H9 (cell line): ENCODE data around the gene PPIF. TPM values are rescaled to one million over a fixed set of nuclear protein-coding genes. Genes with fewer than 3 reads are reported as not detected.

ENCODE experiments used
- DNase-seq: peaks from one replicate; pipeline ENCODE4 v3.0.0-alpha.2; 2017
- H2AFZ ChIP-seq: one replicate; pipeline ENCODE4 v1.6.1; 2013; ENCODE audit warnings: mild to moderate bottlenecking, low read length, control low read depth, moderate library complexity
- H2AK5ac ChIP-seq: 2 replicates; pipeline ENCODE4 v1.6.1; 2013; ENCODE audit warnings: low read length, control low read depth, mixed read lengths; ENCODE audit not compliant: insufficient read length
- H2BK120ac ChIP-seq: one replicate; pipeline ENCODE4 v1.6.1; 2013; ENCODE audit warnings: low read depth, mild to moderate bottlenecking, low read length, control low read depth, inconsistent platforms; ENCODE audit not compliant: poor library complexity, severe bottlenecking
- H2BK12ac ChIP-seq: 2 replicates; pipeline ENCODE4 v1.6.1; 2013; ENCODE audit warnings: low read length, control low read depth, mixed read lengths, low read depth; ENCODE audit not compliant: insufficient read length
- H2BK15ac ChIP-seq: 2 replicates; pipeline ENCODE4 v1.6.1; 2013; ENCODE audit warnings: low read depth, low read length, control low read depth
- H2BK20ac ChIP-seq: one replicate; pipeline ENCODE4 v1.6.1; 2013; ENCODE audit warnings: low read depth, mild to moderate bottlenecking, low read length, control low read depth, inconsistent platforms; ENCODE audit not compliant: poor library complexity, severe bottlenecking
- H2BK5ac ChIP-seq: 2 replicates; pipeline ENCODE4 v1.6.1; 2013; ENCODE audit warnings: low read length, control low read depth, mixed read lengths; ENCODE audit not compliant: insufficient read length
- H3K14ac ChIP-seq: 2 replicates; pipeline ENCODE4 v1.6.1; 2013; ENCODE audit warnings: low read length, control low read depth; ENCODE audit not compliant: insufficient read depth
- H3K18ac ChIP-seq: 2 replicates; pipeline ENCODE4 v1.6.1; 2013; ENCODE audit warnings: low read depth, mild to moderate bottlenecking, mixed read lengths, low read length, control low read depth; ENCODE audit not compliant: insufficient read length
- H3K23ac ChIP-seq: 2 replicates; pipeline ENCODE4 v1.6.1; 2013; ENCODE audit warnings: low read length, control low read depth, mixed read lengths, low read depth; ENCODE audit not compliant: insufficient read length
- H3K23me2 ChIP-seq: 2 replicates; pipeline ENCODE4 v1.6.1; 2013; ENCODE audit warnings: low read depth, mild to moderate bottlenecking, mixed read lengths, low read length, control low read depth; ENCODE audit not compliant: insufficient read length, poor library complexity, severe bottlenecking
- H3K27ac ChIP-seq: 2 replicates; pipeline ENCODE4 v1.5.1; 2013; ENCODE audit warnings: low read length, control low read depth, mixed read lengths, low read depth; ENCODE audit not compliant: insufficient read length
- H3K27me3 ChIP-seq: 2 replicates; pipeline ENCODE4 v1.6.1; 2013; ENCODE audit warnings: low read length, control low read depth, inconsistent platforms; ENCODE audit not compliant: insufficient read depth
- H3K4ac ChIP-seq: 2 replicates; pipeline ENCODE4 v1.6.1; 2013; ENCODE audit warnings: low read depth, mild to moderate bottlenecking, control low read depth, inconsistent platforms, low read length, moderate library complexity
- H3K4me1 ChIP-seq: 2 replicates; pipeline ENCODE4 v1.6.1; 2013; ENCODE audit warnings: low read length, control low read depth, inconsistent platforms; ENCODE audit not compliant: insufficient read depth
- H3K4me2 ChIP-seq: 2 replicates; pipeline ENCODE4 v1.6.1; 2013; ENCODE audit warnings: low read length, control low read depth, mixed read lengths; ENCODE audit not compliant: insufficient read length, insufficient read depth
- H3K56ac ChIP-seq: 2 replicates; pipeline ENCODE4 v1.6.1; 2013; ENCODE audit warnings: low read depth, mild to moderate bottlenecking, mixed read lengths, low read length, control low read depth; ENCODE audit not compliant: insufficient read length
- H3K79me1 ChIP-seq: 2 replicates; pipeline ENCODE4 v1.6.1; 2013; ENCODE audit warnings: low read depth, mild to moderate bottlenecking, moderate library complexity, low read length, control low read depth, inconsistent platforms; ENCODE audit not compliant: insufficient read depth, poor library complexity, severe bottlenecking
- H3K79me2 ChIP-seq: 2 replicates; pipeline ENCODE4 v1.6.1; 2013; ENCODE audit warnings: low read length, control low read depth, inconsistent platforms; ENCODE audit not compliant: insufficient read depth
- H3K9ac ChIP-seq: 2 replicates; pipeline ENCODE4 v1.6.1; 2013; ENCODE audit warnings: low read length, control low read depth, mixed read lengths; ENCODE audit not compliant: insufficient read length; ENCODE audit errors: extremely low read depth
- H3K9me3 ChIP-seq: one replicate; pipeline ENCODE4 v1.6.1; 2013; ENCODE audit warnings: low read depth, low read length, inconsistent platforms; ENCODE audit not compliant: control insufficient read depth
- H3T11ph ChIP-seq: one replicate; pipeline ENCODE4 v1.6.1; 2013; ENCODE audit warnings: mild to moderate bottlenecking, low read length, control low read depth, inconsistent platforms
- H4K20me1 ChIP-seq: one replicate; pipeline ENCODE4 v1.6.1; 2013; ENCODE audit not compliant: control insufficient read depth, insufficient read length, insufficient read depth
- H4K5ac ChIP-seq: 2 replicates; pipeline ENCODE4 v1.6.1; 2013; ENCODE audit warnings: low read depth, mild to moderate bottlenecking, mixed read lengths, low read length, control low read depth; ENCODE audit not compliant: insufficient read length
- H4K8ac ChIP-seq: replicated peaks from 2 replicates; pipeline ENCODE4 v1.6.1; 2013; ENCODE audit warnings: low read length, control low read depth, mixed read lengths, low read depth; ENCODE audit not compliant: insufficient read length
- H4K91ac ChIP-seq: 2 replicates; pipeline ENCODE4 v1.6.1; 2013; ENCODE audit warnings: low read depth, mild to moderate bottlenecking, moderate library complexity, mixed read lengths, low read length, control low read depth; ENCODE audit not compliant: insufficient read length
- H3K27ac Mint-ChIP-seq, 3 experiments: 2 replicates in 2 of 3; 3 replicates in 1 of 3; pipeline ENCODE4 v1.8.0; 2020 to 2021; ENCODE audit warnings: mixed read lengths in 3 of 3, mild to moderate bottlenecking in 1 of 3, moderate library complexity in 1 of 3
- H3K27me3 Mint-ChIP-seq: 2 replicates; pipeline ENCODE4 v1.8.0; 2021; ENCODE audit warnings: low read depth, mild to moderate bottlenecking, moderate library complexity, mixed read lengths
- H3K36me3 Mint-ChIP-seq, 3 experiments: 2 replicates in 2 of 3; 3 replicates in 1 of 3; pipeline ENCODE4 v1.8.0; 2020 to 2021; ENCODE audit warnings: low read depth in 3 of 3, mixed read lengths in 3 of 3; ENCODE audit not compliant: insufficient read depth in 1 of 3
- H3K4me1 Mint-ChIP-seq, 2 experiments: 2 replicates each; pipeline ENCODE4 v1.8.0; 2020; ENCODE audit warnings: mixed read lengths in 2 of 2
- H3K4me3 Mint-ChIP-seq, 2 experiments: 2 replicates in 1 of 2; 3 replicates in 1 of 2; pipeline ENCODE4 v1.8.0; 2020 to 2021; ENCODE audit warnings: mild to moderate bottlenecking in 2 of 2, mixed read lengths in 2 of 2, moderate library complexity in 1 of 2
- H3K9me3 Mint-ChIP-seq, 2 experiments: 2 replicates in 1 of 2; 3 replicates in 1 of 2; pipeline ENCODE4 v1.8.0; 2020; ENCODE audit warnings: mild to moderate bottlenecking in 2 of 2, mixed read lengths in 2 of 2, moderate library complexity in 1 of 2
- CTCF ChIP-seq: fragments of 200-600 bp; sonication (generic); conservative IDR thresholded peaks from 3 replicates; pipeline ENCODE4 v1.8.0; 2021; ENCODE audit warnings: antibody characterized with exemption, mild to moderate bottlenecking
- WGBS: extraction: QIAGEN DNeasy Blood & Tissue Kit; methylation state at CpG from one replicate; pipeline ENCODE4 v1.1.7; 2013; ENCODE audit warnings: missing lambda C conversion rate, low lambda C conversion rate, mixed read lengths; ENCODE audit not compliant: insufficient read length; ENCODE audit errors: extremely low coverage; 5-methylcytosine and 5-hydroxymethylcytosine counted together
- total RNA-seq: library from RNA; stranded (reverse); gene quantifications from 2 replicates; pipeline ENCODE4 v1.2.1, GENCODE V29; 2021

PPIF gene
- total RNA-seq, 1 experiment from 2014 or later: 79.7 TPM

DNA sequence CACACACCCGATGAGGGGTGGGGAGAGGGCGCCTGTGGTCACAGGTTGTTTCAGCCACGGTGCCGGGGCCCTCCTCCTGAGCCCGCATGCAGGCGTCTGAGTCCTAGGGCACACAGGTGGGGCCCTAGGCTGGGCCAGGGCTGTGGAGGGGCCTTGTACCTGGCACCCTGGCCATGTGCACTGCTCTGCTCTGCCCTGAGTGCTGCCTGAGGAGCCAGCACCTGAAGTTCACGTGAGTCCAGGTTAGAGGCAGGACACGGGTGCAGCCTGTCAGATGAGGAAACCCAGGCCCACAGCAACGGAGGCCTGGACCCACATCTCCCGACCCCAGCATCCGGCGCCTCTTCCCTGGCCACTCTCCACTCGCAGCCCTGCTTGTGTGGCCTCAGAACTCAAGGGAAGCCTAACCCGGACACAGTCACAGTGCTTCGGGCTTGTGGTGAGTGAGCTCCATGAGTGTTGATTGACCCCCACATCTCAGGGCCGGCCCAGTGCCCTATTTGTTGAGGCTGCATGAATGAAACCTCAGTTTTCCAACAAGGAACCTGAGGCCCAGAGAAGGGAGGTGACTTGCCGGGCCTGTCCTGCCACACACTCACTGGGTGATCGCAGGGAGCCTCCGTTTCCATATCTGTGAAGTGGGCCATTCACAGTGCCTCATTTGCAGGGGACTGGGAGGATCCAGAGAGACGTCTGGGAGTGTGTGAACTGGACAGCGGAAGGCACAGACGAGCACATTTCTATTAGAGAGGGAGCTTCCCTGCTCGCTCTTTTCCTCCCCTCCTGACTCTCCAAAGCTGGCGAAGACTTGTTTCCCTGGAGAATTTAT lies 39.6 kb downstream of the PPIF start:
- Histone ChIP-seq H2BK120ac (no peak overlapping the region), H3K18ac (no peak overlapping the region), H3K4me1 (no peaks in the 10 kb centered on the region), H3K4ac (no peak overlapping the region), H4K20me1 (no peaks in the 10 kb centered on the region), H2BK12ac (no peak overlapping the region), H3K9me3 (no peaks in the 10 kb centered on the region), H3K4me2 (no peak overlapping the region), H3K27ac (no peak overlapping the region), H3K56ac (no peak overlapping the region), H2AFZ (no peak overlapping the region), H3K79me1 (no peaks in the 10 kb centered on the region), H3K79me2 (no peaks in the 10 kb centered on the region), H2AK5ac (no peak overlapping the region), H2BK5ac (no peak overlapping the region), H3T11ph (no peak overlapping the region), H4K5ac (no peak overlapping the region), H3K14ac (no peak overlapping the region; the same call in 1 of the 2 replicates), H3K23ac (no peak overlapping the region), H3K9ac (no peak overlapping the region), H4K91ac (no peak overlapping the region), H2BK20ac (no peak overlapping the region), H2BK15ac (no peak overlapping the region), H3K27me3 (no peaks in the 10 kb centered on the region), H4K8ac (no peak overlapping the region), H3K23me2 (no peaks in the 10 kb centered on the region)
- Mint-ChIP-seq H3K36me3 (no peaks in the 10 kb centered on the region; a peak in 2 of 7 replicates), H3K4me3 (no peak overlapping the region), H3K9me3 (no peaks in the 10 kb centered on the region), H3K27me3 (no peaks in the 10 kb centered on the region), H3K27ac (no peak overlapping the region), H3K4me1 (peaks cover 4 to 6% of the 10 kb centered on the region in 2 experiments)
- DNase-seq: peak; percentile 29
- no peak for TF ChIP-seq CTCF
- WGBS: no CpG with 5 or more reads among the region's 24 CpGs
